DMS153 (cell line): ENCODE data around the gene OPCML.

ENCODE experiments used
- DNase-seq: peaks from one replicate; lab custom pipeline; 2025; lab: John Stamatoyannopoulos, UW

Gene OPCML

DNA sequence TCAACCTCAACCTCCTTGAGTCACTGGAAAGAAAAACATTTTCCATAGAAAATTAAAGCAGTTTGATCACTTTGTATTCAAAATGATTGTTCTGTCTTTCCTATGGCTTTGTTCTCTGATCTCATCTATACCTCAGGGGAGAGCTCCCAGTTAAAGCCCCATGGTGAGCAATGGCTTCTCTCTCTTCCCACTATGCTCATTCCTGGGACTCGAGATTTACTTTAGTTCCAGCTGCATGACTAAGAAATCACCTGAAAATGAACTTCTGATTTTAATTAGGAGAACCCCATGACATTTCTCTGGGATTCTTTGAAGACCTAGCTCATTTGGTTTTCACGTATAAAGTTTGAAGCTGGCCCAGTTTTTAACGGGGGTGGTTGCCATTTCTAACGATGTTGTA lies 921.5 kb downstream of the OPCML start:
- no peak for DNase-seq

- no peak for DNase-seq
Measured at GRCh38 chr11:132610216-132610615, 922.1 kb downstream of the OPCML start.

GRCh38 chr11:132607575-132607974 lies 924.7 kb downstream of the OPCML start:
- no peak for DNase-seq

DNA sequence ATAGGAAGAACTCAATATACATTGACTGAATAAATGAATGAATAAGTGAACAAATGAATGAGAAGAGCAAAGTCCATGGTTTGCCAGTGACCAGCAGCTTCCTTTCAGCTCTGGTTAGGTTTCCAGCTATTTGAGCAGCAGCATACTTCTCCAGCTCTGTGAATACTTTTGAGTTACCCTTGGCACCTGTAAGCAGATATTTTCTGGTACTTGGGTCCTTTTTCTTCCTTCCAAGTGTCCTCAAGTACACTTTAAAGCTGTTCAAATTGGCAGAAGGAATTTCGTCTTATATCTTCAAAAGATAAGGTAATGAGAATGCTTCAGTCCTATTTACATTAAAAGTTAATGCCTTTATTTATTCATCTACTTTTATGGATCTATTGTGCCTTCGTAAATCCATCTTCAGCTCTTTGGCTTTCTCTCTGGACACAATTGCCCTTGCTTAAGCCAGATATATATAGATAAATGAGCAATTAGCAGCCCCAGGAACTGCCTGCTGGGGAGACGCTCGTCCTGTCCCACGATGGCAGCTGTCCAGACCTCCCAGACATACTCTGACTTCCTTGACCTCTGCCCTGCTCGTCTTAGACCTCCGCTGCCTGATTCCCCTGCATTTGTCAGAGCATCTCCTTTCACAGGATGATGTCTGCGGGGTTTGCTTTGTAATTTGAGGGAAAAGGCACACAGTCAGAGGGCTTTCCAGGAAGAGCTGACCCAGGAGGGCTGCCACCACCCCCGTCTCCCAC lies 926.3 kb downstream of the OPCML start:
- no peak for DNase-seq

GRCh38 chr11:132604431-132604830 lies 927.9 kb downstream of the OPCML start:
- DNase-seq: no peak

DNA sequence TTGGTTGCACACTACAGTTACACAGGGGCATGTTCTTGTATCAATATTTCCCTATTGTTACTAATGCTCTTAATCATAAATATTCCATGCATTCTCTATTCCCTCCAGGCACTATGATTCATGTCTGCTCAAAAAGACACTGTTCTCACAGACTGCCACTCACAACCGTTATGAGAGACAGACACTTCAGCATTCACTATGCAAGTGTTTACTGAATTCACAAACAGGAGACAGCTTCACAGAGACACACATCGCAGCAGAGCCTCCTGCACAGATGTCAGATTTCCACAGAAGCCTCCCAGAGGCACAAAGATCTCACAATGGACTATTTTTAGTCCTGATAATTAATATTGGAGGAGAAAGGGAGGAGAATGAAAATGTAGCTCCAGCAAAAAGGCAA lies 930.4 kb downstream of the OPCML start:
- no peak for DNase-seq

- DNase-seq: peak; percentile 50
Measured at GRCh38 chr11:132595711-132596134, 936.6 kb downstream of the OPCML start.

DNA sequence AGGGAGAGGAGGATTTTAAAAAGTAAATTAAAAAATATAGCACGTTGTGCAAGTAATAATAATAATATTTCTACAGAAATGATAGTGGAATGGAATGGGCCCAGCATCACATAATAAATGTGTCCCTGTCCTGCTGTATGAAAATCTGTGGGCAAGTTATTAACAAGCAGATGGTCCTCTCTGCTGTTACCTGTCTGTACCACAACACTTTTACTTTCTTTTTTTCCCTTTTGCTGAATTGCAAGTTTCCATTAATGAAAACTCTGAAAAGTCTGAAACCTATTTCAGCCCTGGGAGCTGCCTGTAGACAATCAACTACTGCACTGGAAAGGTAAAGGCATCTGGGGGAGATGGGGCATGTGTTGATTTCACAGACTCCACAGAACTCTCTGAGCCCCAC lies 937.1 kb downstream of the OPCML start:
- DNase-seq: no peak

DNA sequence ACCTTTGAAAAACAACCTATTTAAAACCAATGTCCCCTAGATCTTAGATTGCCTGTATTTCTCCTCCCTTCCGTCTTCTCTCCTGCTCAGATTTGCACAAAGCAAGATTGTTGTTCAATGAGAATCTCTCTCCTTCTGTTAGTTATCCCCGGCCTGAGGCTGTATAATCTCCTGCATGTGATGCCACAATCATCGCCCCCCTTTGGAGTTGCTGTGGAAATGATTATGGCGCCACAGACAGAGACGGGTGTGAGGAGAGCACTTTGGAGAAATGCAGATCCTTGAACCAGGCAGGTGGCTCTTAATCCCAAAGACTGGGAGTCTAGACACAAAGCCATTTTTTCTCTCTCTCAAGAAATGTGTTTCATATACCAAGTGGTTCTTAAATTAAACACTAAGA lies 941.3 kb downstream of the OPCML start:
- DNase-seq: no peak

DNA sequence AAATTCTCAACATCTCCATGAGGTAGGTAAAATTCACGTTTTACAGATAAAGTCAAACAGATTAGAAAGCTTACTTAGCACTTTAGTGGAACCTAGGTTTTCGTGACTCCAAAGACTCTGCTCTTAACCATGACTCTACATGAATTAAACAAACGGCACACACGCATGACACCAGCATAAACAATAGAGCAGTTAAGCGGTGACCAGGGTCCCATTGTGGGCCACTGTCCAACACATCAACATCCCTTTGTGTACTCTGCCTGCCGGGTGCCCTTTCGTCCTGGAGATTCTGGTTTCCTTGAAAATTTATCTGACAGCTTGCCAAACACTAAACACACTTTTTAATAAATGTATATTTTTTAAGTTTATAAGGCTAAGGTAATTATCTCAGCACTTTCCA lies 941.7 kb downstream of the OPCML start:
- DNase-seq: no peak

GRCh38 chr11:132589791-132590190 lies 942.5 kb downstream of the OPCML start:
- DNase-seq: no peak

DNA sequence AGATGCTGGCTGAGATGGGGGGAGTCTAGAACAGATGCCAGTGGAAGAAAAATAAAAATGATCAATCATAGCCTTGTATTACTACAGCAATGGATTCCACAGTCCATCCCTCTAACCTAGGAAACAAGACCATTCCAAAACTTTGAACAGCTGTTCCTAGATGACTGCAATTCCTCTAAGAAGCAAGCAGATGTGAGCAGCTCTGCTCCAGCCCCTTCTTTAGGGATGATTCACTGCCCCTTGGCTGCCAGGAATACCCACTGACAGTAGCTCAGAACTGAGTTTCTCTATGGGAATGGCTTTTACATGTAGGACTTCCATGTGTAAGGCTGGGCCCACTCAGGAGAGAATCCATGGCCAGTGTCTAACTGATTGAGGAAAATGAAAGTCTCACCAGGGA lies 943.9 kb downstream of the OPCML start:
- no peak for DNase-seq

DNA sequence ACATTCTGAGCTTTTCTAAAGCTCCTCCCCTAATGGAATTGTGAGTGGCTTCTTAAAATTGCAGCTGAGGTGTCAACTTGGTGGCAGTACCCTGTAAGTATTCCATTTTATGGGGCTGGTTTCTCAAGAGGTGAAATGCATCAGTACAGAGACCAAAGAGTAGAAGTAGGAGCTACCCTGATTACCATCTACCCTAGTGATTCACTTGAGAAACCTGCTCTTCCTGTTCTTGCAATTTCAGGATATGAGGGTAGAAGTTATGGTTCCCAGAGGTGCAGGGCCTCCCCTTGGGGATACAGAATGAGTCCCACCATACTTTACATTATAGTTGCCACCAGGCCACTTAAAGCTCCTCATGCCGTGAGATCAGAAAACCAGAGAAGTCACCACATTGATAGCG lies 944.6 kb downstream of the OPCML start:
- no peak for DNase-seq

DNA sequence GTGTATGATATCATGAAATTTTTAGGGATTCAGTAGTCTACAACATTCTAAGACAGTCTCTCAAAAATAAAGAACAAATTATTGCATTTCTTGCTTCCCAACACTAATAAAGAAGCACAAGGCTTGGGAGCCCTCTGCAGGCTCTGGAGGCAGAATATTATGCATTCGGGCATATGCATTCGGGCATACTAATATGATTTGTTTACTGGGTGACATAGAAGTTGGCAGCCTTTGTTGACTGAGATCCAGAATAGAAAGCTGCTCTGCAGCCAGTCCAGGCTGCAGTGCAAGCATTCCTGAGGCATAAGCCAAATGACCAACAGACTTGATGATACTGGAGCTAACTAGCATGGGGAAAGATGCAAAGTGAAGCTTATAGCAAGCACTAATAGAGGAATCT lies 945.5 kb downstream of the OPCML start:
- no peak for DNase-seq

GRCh38 chr11:132579634-132580327 lies 952.5 kb downstream of the OPCML start:
- peak; percentile 29 for DNase-seq

GRCh38 chr11:132579136-132579535 lies 953.2 kb downstream of the OPCML start:
- DNase-seq: no peak

GRCh38 chr11:132578580-132578979 lies 953.7 kb downstream of the OPCML start:
- no peak for DNase-seq

DNA sequence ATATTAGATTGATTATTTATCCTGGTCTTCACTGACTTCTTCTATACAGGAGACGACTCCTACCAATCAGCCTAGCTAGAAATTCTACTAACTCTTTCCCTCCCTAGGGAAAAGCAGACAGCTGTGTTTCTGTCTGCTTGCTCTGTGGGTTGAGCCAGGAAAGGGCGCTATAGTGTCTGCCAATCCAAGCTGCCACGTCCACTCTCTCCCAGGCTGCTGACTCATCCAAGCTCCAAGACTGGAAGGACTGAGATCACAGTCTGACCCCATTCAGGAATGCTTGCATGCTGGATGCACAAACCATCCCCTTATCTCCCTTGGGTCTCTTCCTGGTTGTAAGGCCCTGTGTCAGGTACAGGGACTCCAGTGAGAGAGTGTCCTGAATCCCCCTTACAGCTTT lies 955.6 kb downstream of the OPCML start:
- DNase-seq: no peak

DNA sequence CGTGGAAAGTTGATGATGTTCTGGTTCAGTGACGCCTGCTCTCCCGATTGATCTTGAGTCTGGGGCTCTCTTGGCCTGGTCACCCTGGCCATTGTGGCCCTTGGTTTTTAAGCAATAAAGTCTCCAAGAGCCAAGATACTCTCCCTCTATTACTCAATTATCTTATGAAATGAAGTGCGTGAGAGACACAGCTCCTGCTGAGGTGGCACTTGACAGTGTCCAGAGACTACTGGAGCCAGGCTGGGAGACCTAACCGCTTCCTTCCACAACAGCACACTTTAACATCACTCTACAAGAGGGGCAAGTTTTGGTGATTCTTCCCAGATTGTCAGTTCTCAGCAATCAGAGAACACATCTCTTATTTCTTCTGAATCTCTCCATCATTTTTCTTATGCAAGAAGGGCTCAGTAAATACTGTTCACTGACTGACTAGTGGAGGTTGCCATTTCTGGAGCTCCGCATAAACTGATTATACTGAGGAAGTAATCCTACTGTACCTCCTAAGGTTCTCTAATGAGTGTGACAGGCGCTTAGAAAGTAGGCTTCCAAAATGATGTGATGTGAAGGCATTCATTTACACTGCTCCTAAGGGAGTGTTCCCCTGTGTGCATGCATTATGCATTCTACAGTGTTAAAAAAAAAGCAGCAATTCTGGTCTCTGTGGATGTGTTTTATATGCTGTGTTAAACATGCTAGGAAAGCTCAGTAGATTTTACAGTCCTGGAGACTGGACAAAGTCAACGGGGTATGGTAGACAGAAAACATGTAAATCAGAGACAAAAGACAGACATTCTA lies 968.0 kb downstream of the OPCML start:
- DNase-seq: no peak

GRCh38 chr11:132563050-132563449 lies 969.3 kb downstream of the OPCML start:
- no peak for DNase-seq

DNA sequence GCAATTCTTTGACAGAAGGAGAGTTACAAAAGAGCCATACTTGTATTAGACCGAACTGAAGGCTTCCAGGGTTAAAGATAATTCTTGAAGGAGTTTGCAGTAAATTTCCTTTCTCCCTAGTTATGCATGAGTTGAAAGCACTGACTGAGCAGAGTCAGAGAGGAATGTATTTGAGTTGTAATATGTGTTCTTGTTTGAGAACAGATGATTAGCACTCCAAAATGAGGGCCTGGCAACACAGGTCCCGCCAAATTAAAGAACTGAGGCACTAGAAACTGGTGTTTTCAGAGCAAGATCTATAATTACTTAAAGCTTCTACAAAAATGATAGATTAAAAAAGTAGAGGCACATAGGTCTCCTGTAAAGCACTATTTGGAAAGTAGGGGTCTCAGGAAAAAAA lies 970.4 kb downstream of the OPCML start:
- no peak for DNase-seq

DNA sequence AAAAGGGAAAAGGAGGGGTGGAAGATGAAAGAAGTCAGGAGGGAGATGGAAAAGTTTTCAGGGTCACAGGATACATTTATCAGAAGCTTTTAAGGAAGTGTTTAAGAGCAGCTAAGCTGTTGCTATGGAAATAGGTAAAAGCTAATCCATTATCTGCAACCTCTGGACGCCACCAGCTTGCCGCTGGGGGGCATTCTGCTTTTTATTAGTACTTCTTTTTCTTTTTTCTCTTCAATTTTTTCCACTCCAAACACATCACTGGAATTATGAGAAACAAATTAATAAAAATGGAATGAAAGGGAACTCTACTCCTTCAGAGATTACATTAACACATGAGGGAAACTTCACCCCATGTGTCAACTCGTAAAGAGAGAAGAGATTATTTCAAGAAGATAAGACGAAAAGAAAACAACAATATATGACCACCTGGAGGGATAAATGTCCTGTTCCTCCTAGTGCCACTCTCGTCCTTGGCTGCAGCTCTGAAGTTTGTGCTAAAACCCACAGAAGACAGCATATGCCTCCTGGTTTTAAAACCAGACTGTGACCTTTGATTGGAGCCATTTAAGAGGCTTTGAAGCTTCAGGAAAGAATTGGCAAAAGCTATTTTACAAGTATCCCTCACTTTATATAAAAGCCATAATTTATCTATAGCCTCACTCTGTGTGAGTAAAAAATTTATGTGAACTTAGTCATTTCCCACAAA lies 972.8 kb downstream of the OPCML start:
- DNase-seq: no peak
